Esophagus muscularis mucosa (tissue), 3 donors: ENCODE measurements around the gene USP15.

ENCODE experiments used
- CTCF ChIP-seq, 3 experiments: fragments of 200-600 bp in 2 of 3; fragments of 450-650 bp in 1 of 3; sonication (generic) in 2 of 3; IDR thresholded peaks; one replicate each; pipeline ENCODE4 v1.5.1; 2017 to 2019; ENCODE audit warnings: antibody characterized with exemption in 3 of 3, mild to moderate bottlenecking in 2 of 3, moderate library complexity in 1 of 3
- POLR2A ChIP-seq: fragments of 450-650 bp; IDR thresholded peaks from one replicate; pipeline ENCODE4 v1.6.1; 2017; ENCODE audit warnings: antibody characterized with exemption, moderate library complexity, mild to moderate bottlenecking, low read depth

- TF ChIP-seq CTCF (IDR thresholded peaks at IDR 0.05), result no peak
- TF ChIP-seq POLR2A, result no peak
Observed at GRCh38 chr12:62247281-62248045, 12.7 kb upstream of the USP15 start.
